ENCODE data around the gene NDUFA13.

NDUFA13 gene

DNA sequence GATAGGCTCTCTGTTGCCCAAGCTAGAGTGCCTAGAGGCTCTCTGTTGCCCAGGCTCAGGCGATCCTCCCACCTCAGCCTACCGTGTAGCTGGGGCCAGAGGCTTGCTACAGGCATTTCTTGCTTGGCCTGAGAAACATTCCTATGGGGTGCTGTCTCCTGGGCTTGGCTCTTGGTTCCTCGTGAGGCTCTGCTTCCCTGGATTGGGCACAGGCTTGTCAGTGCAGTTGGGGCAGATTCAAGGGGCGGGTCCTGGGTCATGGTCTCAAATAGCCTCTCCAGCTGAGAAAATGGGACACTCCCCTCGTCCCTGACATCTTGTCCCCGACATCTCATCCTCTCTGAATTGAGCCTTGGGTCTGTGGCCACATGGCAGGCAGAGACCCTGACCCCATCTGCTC, 5.6 kb upstream of the NDUFA13 start:
- DNase-seq (ENCODE audit: low read depth), result no peak

DNA sequence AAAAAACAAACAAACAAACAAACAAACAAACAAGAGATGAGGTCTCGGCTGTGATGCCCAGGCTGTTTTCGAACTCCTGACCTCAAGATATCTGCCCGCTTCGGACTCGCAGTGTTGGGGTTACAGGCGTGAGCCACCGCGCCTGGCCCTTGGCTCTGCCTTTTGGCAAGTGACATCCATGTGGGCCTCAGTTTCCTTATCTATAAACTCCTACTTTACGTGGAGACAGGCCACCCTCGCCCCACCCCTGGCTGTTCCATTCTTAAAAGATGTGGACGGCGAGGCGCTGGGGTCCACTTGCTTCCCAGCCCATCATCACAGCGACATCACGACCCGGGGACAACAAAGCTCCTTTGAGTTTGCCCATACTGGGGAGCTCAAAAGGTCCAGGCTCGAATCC, 2.3 kb upstream of the NDUFA13 start:
- DNase-seq (ENCODE audit: low read depth), result no peak

DNA sequence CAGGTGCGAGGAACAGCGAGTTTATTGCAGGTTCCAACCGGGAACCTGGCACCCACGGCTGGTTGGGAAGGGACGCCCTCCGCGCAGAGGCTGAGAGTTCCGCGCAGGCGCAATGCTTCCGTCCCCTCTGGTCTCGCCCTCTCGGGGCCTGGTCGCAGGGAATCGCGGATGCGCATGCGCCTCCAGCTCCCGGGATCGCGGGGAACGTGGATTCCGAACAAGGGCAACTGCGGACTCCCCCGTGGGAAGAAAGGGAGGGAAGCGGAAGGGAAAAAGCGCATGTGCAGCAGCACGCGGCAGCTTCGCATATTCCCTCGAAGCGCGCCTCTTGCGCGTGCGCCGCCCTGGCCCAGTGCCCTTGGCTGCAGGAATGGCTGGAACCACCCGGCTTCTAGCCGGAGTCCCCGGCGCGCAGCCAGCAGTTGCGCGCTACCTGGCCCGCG, 1.8 kb upstream of the NDUFA13 start:
- DNase-seq (ENCODE audit: low read depth), result no peak

DNA sequence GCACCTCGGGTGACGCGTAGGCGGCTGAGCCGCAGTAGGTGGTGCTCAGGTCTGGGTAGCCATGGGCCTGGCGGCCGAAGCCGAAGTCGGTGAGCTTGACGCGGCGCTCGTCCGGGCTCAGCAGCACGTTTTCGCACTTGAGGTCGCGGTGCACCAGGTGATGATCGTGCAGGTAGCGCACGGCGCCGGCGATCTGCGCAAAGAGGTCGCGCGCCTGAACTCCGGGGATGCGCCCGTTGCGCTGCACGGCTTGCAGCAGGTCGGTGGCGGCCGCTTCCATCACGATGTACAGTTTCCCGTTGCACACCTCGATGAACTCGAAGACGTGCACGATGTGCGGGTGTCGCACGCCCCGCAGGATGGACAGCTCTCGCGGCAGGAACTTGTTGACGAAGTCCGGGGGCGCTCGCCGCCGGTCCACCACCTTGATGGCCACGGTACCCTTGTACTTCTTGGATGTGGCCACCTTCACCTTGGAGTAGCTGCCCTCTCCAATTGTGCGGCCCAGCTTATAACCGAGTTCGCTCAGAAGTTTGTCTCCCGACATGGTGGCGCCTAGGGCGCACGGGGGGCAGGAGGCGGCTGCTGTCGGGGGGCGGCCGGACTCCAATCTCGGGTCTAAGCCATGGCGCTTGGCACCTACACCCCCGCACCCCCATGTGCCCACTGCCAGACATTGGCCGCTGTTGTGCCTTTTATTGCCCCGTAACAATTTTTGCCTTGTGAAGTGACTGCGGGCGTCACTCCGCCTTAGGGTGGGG, 964 bp upstream of the NDUFA13 start, which contains the start of gene TSSK6:
Gene TSSK6 (minus strand): TSS at position 668 of the 761 bp plus-strand sequence. CDS start 121 bp downstream, at position 547.
- no peak for DNase-seq (ENCODE audit: low read depth)

DNA sequence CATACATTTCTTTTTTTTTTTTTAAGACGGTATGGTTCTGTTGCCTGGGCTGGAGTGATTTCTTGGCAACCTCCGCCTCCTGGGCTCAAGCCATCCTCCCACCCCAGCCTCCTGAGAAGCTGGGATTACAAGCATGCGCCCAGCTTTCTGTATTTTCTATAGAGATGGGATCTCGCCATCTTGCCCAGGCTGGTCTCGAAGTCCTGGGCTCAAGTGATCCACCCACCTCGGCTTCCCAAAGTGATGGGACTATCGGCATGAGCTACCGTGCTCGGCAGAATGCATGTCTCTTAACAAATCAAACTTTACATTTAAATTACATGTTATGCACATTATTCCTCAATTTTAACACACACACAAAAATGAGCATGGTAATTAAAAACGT, 1.2 kb downstream of the NDUFA13 start:
- no peak for DNase-seq (ENCODE audit: low read depth)

GRCh38 chr19:19520989-19521388, 5.0 kb downstream of the NDUFA13 start:
- DNase-seq (ENCODE audit: low read depth), result no peak

- DNase-seq (ENCODE audit: low read depth), result no peak
Observed at GRCh38 chr19:19523177-19523576, 7.2 kb downstream of the NDUFA13 start.

GRCh38 chr19:19524053-19524452, 8.0 kb downstream of the NDUFA13 start:
- no peak for DNase-seq (ENCODE audit: low read depth)

DNA sequence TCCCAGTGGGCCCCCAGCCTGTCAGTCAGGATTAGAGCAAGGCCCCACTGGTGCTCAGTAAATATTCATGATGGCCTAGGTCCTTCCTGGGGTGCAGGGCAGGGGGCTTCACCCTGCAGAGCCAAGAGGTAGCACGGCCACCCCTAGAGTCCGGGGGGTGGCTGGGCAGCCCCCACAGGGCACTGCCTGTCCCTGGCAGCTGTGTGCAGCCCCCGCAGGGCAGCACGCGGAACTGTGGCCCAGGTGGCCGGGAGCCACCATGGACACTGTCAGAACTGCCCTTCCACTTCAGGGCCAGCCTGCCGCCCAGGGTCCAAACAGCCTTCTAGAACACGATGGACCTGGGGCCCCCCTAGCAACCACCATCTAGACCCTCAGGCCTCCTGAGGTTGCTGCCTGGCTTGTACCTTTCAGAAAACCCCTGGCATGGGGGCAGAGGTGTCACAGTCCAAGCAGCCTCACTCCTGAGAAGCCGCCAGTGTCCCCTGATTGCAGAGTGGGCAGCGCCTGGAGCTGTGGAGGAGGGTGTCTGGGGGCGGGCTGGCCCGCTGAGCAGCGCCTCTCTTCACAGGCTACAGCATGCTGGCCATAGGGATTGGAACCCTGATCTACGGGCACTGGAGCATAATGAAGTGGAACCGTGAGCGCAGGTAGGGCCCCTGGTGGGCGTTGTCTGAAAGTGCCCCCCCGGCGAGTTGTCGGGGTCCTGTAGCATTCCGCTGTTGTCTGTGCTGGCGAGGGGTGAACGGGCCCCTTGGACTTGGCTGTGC, 9.8 kb downstream of the NDUFA13 start:
- no peak for DNase-seq (ENCODE audit: low read depth)

- DNase-seq (ENCODE audit: low read depth), result no peak
Observed at GRCh38 chr19:19526581-19527370, 10.8 kb downstream of the NDUFA13 start.

DNA sequence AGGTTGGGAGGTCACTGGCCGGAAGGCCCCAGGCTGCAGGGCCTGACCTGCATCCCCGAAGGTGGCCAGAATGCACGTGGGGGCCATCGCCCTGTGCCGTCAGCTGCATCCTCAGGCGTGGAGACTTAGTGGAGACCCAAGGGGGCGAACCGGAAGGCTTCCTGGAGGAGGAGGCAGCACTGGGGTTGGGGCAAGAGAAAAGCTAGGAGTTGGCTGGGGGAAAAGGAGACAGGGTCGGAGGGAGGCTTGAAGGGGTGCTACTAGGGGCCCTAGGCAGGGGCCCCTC, 11.3 kb downstream of the NDUFA13 start:
- no peak for DNase-seq (ENCODE audit: low read depth)

- no peak for DNase-seq (ENCODE audit: low read depth)
Observed at GRCh38 chr19:19527674-19528625, 11.9 kb downstream of the NDUFA13 start.

DNA sequence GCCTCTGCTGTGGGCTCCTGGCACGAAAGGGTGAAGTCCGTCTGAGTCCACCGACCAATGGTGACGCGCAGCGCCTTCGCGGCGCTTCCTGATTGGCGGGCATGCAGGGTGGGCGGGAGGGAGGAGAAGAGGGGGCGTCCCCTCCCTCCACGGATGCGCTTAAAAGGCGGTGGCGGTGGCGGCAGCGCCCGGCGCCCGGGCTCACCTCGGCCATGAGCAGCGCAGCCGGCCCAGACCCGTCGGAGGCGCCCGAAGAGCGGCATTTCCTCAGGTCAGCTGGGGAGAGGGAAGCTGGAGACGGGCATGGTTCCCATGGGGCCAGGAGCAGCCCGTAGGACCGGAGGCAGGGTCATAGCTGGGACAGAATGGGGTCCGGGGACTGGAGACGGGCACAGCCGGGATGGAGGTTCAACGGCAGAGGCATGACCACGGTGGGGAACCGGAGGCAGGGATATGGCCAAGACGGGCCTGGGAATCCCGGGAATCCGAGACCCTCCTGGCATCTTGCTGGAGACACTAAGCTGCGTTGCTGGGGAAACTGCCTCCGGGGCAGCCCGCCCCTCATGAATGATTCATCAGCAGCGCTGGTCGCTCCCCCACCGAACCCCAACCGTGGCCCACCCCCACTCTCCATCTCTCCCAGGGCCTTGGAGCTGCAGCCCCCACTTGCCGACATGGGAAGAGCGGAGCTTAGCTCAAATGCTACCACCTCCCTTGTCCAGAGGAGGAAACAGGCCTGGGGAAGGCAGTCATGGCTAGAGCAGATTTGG, 12.9 kb downstream of the NDUFA13 start, which contains the start of gene YJEFN3:
Gene YJEFN3 (plus strand): TSS at position 191 of the 770 bp plus-strand sequence. CDS start 22 bp downstream, at position 213.
- no peak for DNase-seq (ENCODE audit: low read depth)

DNA sequence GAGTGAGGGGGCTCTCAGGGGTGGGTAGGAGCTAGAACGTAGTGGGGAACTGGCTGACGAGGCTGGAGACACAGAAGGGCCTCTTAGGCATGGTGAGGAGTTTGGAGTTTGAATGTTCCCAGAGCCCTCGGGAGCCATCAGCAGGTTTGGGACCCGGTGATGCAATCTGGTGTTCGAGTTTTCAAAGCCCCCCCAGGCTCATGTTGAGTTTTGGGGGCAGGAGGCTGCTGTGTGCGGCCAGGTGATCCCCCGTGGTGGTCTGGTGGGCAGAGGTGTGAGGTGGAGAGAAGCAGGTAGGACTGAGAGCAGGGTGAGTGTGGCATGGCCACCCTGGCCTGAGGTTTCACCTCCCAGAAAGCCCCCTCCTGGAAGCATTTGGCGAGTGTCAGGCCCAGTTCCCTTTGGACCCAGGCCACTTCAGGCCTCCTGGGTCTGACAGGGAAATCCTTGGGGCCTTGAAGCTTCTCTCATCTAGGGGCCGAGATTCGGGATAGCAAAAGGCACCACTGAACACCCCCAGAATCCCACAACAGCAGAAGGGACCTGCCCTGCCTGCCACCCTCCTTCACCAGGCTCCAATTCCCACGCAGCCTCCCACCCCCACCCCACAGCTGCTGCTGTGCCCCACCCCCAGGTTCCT, 13.9 kb downstream of the NDUFA13 start:
- no peak for DNase-seq (ENCODE audit: low read depth)

DNA sequence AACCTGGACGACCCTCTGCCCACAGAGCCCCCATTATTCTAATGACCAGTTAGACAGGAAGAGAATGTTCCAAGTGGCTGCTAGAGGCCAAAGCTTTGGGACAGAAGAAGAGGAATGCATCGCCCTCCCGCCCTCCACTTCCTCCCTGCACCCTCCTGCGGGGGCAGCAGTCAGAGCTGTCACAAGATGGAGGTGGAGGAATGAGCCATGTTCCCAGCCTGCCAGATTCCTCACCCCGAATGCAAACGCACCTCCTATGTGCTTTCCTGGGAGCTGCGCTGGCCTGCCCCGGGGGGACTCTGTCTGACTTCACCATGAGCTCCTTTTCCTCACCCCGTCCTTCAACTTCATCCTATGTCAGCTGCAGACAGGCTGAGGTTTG, 14.4 kb downstream of the NDUFA13 start:
- no peak for DNase-seq (ENCODE audit: low read depth)

DNA sequence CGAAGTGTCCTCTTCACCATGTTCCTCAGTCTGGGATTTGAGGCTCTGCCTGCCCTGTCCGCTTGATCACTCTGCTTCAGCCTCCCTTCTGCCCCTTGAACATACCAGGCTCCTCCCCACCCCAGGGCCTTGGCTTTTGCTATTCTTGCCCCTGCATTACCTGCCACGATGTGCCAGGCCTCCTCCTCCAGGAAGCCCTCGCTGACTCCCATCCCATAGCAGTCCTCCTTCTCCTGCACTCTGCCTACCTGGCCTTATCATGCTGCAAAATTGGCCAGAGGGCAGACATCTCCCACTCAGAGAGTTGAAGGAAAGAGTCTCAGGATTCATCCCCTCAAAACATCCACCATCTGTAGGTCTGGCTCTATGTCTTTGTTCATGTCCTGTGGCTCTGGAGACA, 14.9 kb downstream of the NDUFA13 start:
- DNase-seq (ENCODE audit: low read depth), result no peak

GRCh38 chr19:19531951-19532805, 16.2 kb downstream of the NDUFA13 start:
- DNase-seq (ENCODE audit: low read depth), result peak; percentile 81

DNA sequence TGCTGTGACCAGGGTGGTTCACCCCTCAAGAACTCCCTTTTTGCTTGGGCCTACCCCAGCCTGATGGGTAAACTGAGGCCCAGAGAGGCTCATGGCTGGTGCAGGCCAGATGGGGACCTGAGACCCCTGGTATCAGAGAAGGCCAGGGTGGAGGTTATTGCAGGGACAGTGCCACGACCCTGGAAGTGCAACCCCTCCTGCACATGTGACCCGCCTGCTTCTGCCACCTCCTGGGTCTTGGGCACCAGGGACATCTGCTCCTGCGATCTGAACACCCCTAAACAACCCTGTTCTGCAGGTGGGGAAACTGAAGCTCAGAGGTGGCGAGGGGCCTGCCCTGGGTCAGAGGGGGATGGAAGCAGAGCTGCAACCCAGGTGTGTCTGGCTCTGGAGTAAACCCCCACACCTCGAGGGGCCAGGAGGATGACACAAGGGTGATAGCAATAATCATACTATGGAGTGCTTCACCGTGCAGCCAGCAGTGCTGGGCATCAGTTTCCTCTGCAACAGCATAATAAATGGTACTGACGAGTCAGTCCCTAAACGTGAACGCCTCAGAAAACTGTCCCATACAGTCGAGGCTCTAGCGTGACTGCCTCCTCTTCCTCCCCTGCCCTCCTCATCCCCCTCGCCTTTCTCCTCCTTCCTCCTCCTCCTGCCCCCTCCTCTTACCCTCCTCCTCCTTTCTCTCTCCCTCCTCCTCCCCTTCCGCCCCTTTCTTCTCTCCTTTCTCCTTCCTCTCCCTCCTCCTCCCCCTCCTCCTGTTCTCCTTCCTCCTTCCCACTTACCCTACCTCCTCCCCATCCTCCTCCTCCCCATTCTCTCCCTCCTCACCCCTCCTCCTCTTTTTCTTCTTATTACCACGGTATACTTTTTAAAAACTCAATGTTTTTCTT, 17.0 kb downstream of the NDUFA13 start:
- no peak for DNase-seq (ENCODE audit: low read depth)
